H1 (cell line): ENCODE results near the gene TRAK1. TPM values are rescaled to one million over a fixed set of nuclear protein-coding genes. Genes with fewer than 3 reads are reported as not detected.

ENCODE experiments used
- CTCF ChIA-PET: fragments of 300-600 bp; sonication (Branson Sonifier 250); formaldehyde crosslinking; loops from one replicate; lab custom pipeline; 2021; ENCODE audit not compliant: partially characterized antibody; lab: Charles Lee
- POLR2A ChIA-PET: fragments of 300-600 bp; sonication (Branson Sonifier 250); formaldehyde crosslinking; loops from one replicate; lab custom pipeline; 2021; ENCODE audit warnings: inconsistent platforms; ENCODE audit not compliant: partially characterized antibody; lab: Charles Lee
- DNase-seq, 2 experiments: peaks; one replicate each; pipeline versions ENCODE4 v3.0.0 to v3.0.0-alpha.2; 2010 to 2022; ENCODE audit warnings: low spot score in 2 of 2, low read depth in 1 of 2, mixed read lengths in 1 of 2
- FAIRE-seq: peaks from 2 replicates; lab custom pipeline; 2011; peaks lifted over from hg19 to GRCh38; lab: Jason Lieb, UNC
- H2AFZ ChIP-seq: 2 replicates; pipeline ENCODE4 v1.8.1; 2012; ENCODE audit warnings: low read length, inconsistent platforms
- H2AK5ac ChIP-seq: 2 replicates; pipeline ENCODE4 v1.6.1; 2013; ENCODE audit warnings: low read depth, low read length
- H2BK120ac ChIP-seq: replicated peaks from 2 replicates; pipeline ENCODE3; 2013; ENCODE audit warnings: low read depth, low read length, inconsistent platforms
- H2BK12ac ChIP-seq: 2 replicates; pipeline ENCODE4 v1.6.1; 2013; ENCODE audit warnings: low read depth, low read length
- H2BK15ac ChIP-seq: 2 replicates; pipeline ENCODE4 v1.6.1; 2013; ENCODE audit warnings: low read length
- H2BK20ac ChIP-seq: 2 replicates; pipeline ENCODE4 v1.6.1; 2013; ENCODE audit warnings: low read length
- H2BK5ac ChIP-seq: 2 replicates; pipeline ENCODE4 v1.6.1; 2013; ENCODE audit warnings: low read depth, low read length
- H3K14ac ChIP-seq: 2 replicates; pipeline ENCODE4 v1.6.1; 2013; ENCODE audit warnings: inconsistent platforms; ENCODE audit not compliant: insufficient read length
- H3K18ac ChIP-seq: 2 replicates; pipeline ENCODE4 v1.6.1; 2013; ENCODE audit warnings: low read length; ENCODE audit errors: extremely low read depth
- H3K23ac ChIP-seq: 2 replicates; pipeline ENCODE4 v1.6.1; 2013; ENCODE audit warnings: inconsistent platforms; ENCODE audit not compliant: insufficient read length
- H3K23me2 ChIP-seq: 2 replicates; pipeline ENCODE4 v1.6.1; 2013; ENCODE audit warnings: low read depth, low read length
- H3K27ac ChIP-seq: 2 replicates; pipeline ENCODE4 v1.6.1; 2011; ENCODE audit warnings: low read depth, low read length, inconsistent platforms
- H3K27me3 ChIP-seq, 4 experiments: replicated peaks in 1 of 4; 1 replicate in 1 of 4; 2 replicates in 3 of 4; pipeline versions ENCODE4 v1.6.1 to v1.8.1; 2011 to 2013; ENCODE audit warnings: low read length in 3 of 4, mild to moderate bottlenecking in 3 of 4, inconsistent platforms in 2 of 4, mixed read lengths in 2 of 4, moderate library complexity in 1 of 4; ENCODE audit not compliant: control insufficient read depth in 3 of 4, insufficient read depth in 3 of 4; ENCODE audit errors: extremely low read depth in 1 of 4
- H3K36me3 ChIP-seq, 4 experiments: 2 replicates each; pipeline versions ENCODE4 v1.6.1 to v1.8.1; 2011 to 2013; ENCODE audit warnings: mild to moderate bottlenecking in 4 of 4, low read length in 3 of 4, moderate library complexity in 2 of 4, control low read depth in 1 of 4, inconsistent platforms in 1 of 4; ENCODE audit not compliant: insufficient read depth in 4 of 4, control insufficient read depth in 2 of 4
- H3K4ac ChIP-seq: replicated peaks from 2 replicates; pipeline ENCODE3; 2013; ENCODE audit warnings: low read length, low read depth, mixed read lengths, inconsistent platforms; ENCODE audit not compliant: insufficient read length
- H3K4me1 ChIP-seq, 4 experiments: replicated peaks in 1 of 4; 1 replicate in 1 of 4; 2 replicates in 3 of 4; pipeline versions ENCODE4 v1.6.1 to v1.8.1; 2011 to 2013; ENCODE audit warnings: low read length in 3 of 4, inconsistent platforms in 2 of 4, mixed read lengths in 1 of 4; ENCODE audit not compliant: insufficient read depth in 4 of 4, control insufficient read depth in 3 of 4
- H3K4me2 ChIP-seq, 2 experiments: 2 replicates each; pipeline versions ENCODE4 v1.6.1 to v1.8.1; 2011 to 2013; ENCODE audit warnings: low read depth in 2 of 2, low read length in 2 of 2, control low read depth in 1 of 2, inconsistent platforms in 1 of 2, mild to moderate bottlenecking in 1 of 2; ENCODE audit not compliant: insufficient read depth in 1 of 2
- H3K4me3 ChIP-seq, 4 experiments: fragments of 200-600, 300-600 bp in 1 of 4; sonication (generic), shearing (Covaris generic), sonication (Bioruptor Twin) in 1 of 4; 2 replicates each; pipeline versions ENCODE4 v1.5.1 to v1.8.1; 2011 to 2016; ENCODE audit warnings: low read length in 4 of 4, low read depth in 3 of 4, control low read depth in 2 of 4, inconsistent platforms in 2 of 4, mild to moderate bottlenecking in 2 of 4, mixed read lengths in 1 of 4, moderate library complexity in 1 of 4; ENCODE audit not compliant: insufficient read depth in 2 of 4; ENCODE audit errors: extremely low read depth in 1 of 4
- H3K56ac ChIP-seq: replicated peaks from 2 replicates; pipeline ENCODE3; 2013; ENCODE audit warnings: low read depth, mild to moderate bottlenecking, mixed read lengths, low read length, inconsistent platforms; ENCODE audit not compliant: insufficient read length
- H3K79me1 ChIP-seq: 2 replicates; pipeline ENCODE4 v1.6.1; 2013; ENCODE audit warnings: low read depth, low read length, control low read depth
- H3K79me2 ChIP-seq, 2 experiments: 2 replicates each; pipeline versions ENCODE4 v1.6.1 to v1.8.1; 2012 to 2013; ENCODE audit warnings: low read length in 2 of 2, mild to moderate bottlenecking in 2 of 2, inconsistent platforms in 1 of 2; ENCODE audit not compliant: insufficient read depth in 2 of 2, control insufficient read depth in 1 of 2
- H3K9ac ChIP-seq, 4 experiments: replicated peaks in 1 of 4; 1 replicate in 1 of 4; 2 replicates in 3 of 4; pipeline versions ENCODE4 v1.6.1 to v1.8.1; 2011 to 2013; ENCODE audit warnings: low read depth in 3 of 4, low read length in 3 of 4, control low read depth in 2 of 4, mild to moderate bottlenecking in 2 of 4, moderate library complexity in 2 of 4, inconsistent platforms in 1 of 4; ENCODE audit errors: extremely low read depth in 1 of 4
- H3K9me3 ChIP-seq, 2 experiments: 2 replicates each; pipeline versions ENCODE4 v1.6.1 to v1.8.1; 2012 to 2013; ENCODE audit warnings: mild to moderate bottlenecking in 2 of 2, moderate library complexity in 2 of 2, control low read depth in 1 of 2, inconsistent platforms in 1 of 2, low read depth in 1 of 2, low read length in 1 of 2, mixed read lengths in 1 of 2; ENCODE audit not compliant: insufficient read depth in 2 of 2
- H4K20me1 ChIP-seq, 2 experiments: replicated peaks in 1 of 2; 2 replicates each; pipeline versions ENCODE3 to v1.8.1; 2011 to 2013; ENCODE audit warnings: inconsistent platforms in 2 of 2, low read length in 2 of 2, mild to moderate bottlenecking in 1 of 2; ENCODE audit not compliant: insufficient read depth in 2 of 2, control insufficient read depth in 1 of 2
- H4K5ac ChIP-seq: 2 replicates; pipeline ENCODE4 v1.6.1; 2013; ENCODE audit warnings: low read length, low read depth, mixed read lengths, inconsistent platforms; ENCODE audit not compliant: insufficient read length
- H4K8ac ChIP-seq: 2 replicates; pipeline ENCODE4 v1.8.0; 2013; ENCODE audit warnings: mild to moderate bottlenecking, moderate library complexity, low read length, inconsistent platforms; ENCODE audit not compliant: insufficient read depth; ENCODE audit errors: extremely low read depth
- H4K91ac ChIP-seq: replicated peaks from 2 replicates; pipeline ENCODE3; 2013; ENCODE audit warnings: low read length, mixed read lengths, inconsistent platforms; ENCODE audit not compliant: insufficient read length
- WGBS, 2 experiments: shearing (Covaris generic) in 1 of 2; methylation state at CpG; one replicate each; pipeline versions ENCODE4 v1.1.6 to v1.1.7; 2013 to 2015; ENCODE audit warnings: low lambda C conversion rate in 2 of 2, mixed read lengths in 2 of 2, inconsistent platforms in 1 of 2, low coverage in 1 of 2, missing lambda C conversion rate in 1 of 2; ENCODE audit not compliant: insufficient replicate concordance in 2 of 2, insufficient coverage in 1 of 2, insufficient read length in 1 of 2; ENCODE audit errors: extremely low coverage in 1 of 2, missing lambda C conversion rate in 1 of 2; 5-methylcytosine and 5-hydroxymethylcytosine counted together
- polyA plus RNA-seq, 7 experiments: library from polyadenylated mRNA; depleted of rRNA in 3 of 7; stranded (reverse) in 5 of 7; unstranded in 2 of 7; fragments of >200 nt in 5 of 7; fragments of 200-250 nt in 2 of 7; gene quantifications; 1 replicate in 5 of 7; 2 replicates in 1 of 7; 4 replicates in 1 of 7; pipeline versions ENCODE4 v1.2.1 to v1.2.3, GENCODE V29; 2011 to 2013; ENCODE audit warnings: missing spikeins in 2 of 7, mixed read lengths in 2 of 7
- total RNA-seq: library from RNA; stranded (reverse); fragmentation: NEBNext Ultra II Directional; extraction: Animal tissue kit (Norgen Biotek cat#: 25700); gene quantifications from 2 replicates; pipeline ENCODE4 v1.2.1, GENCODE V29; 2021

TRAK1 gene
- total and polyA plus RNA-seq, 2 of the 8 experiments (the other 6 are each of a cell fraction or from before 2014, with no cell fraction given), result 21.3 to 32.7 TPM

DNA sequence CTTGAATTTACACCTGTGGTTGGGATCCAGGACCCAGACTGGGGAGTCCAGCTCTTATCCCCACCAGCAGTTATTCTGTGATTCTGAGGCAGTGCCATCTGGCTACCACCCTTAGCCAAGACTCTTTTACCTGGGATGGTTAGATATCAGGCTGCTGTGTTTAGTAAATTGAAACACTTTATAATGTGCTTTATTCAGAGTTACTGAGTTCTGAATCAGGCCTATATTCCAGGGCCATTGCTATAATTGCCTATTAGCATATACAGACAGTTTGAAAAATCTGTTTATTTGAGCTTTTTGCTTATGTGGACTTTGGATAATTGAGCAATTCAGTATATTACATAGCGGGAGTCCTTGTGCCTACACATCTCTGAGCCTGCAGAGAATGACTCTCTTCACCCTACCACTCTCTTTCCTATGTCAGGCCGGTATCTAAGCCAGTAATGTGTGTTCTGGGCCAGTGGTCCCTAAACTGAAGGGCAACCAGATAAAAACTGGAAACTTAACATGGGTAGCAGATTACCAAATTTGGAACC is 45.4 kb upstream of the TRAK1 start:
- Histone ChIP-seq H2BK120ac (no peak overlapping the region), H3K4me1 (peaks cover 0 to 19% (median 7%) of the 10 kb centered on the region in 4 experiments; a peak in 4 of 7 replicates), H4K91ac (peak overlapping the region; percentile 36), H3K56ac (no peak overlapping the region), H3K4me2 (no peak overlapping the region), H3K27me3 (no peaks in the 10 kb centered on the region), H3K36me3 (no peaks in the 10 kb centered on the region), H3K27ac (no peak overlapping the region), H4K5ac (no peak overlapping the region), H2BK12ac (peak overlapping the region; percentile 30; the same call in 1 of the 2 replicates), H2BK20ac (no peak overlapping the region; the same call in 1 of the 2 replicates), H3K23me2 (peaks cover 2% of the 10 kb centered on the region; the same call in 1 of the 2 replicates), H3K4ac (no peak overlapping the region), H3K14ac (no peak overlapping the region), H3K9me3 (no peaks in the 10 kb centered on the region), H4K20me1 (no peaks in the 10 kb centered on the region), H3K79me1 (peaks cover 3% of the 10 kb centered on the region; the same call in 1 of the 2 replicates), H3K79me2 (peaks cover 0 to 73% of the 10 kb centered on the region in 2 experiments; a peak in 2 of 4 replicates), H2AFZ (no peak overlapping the region), H2BK5ac (no peak overlapping the region), H2AK5ac (peak overlapping the region; percentile 90), H2BK15ac (peak overlapping the region; percentile 99; the same call in 1 of the 2 replicates), H3K4me3 (no peak overlapping the region), H3K9ac (no peak overlapping the region), H3K18ac (peak overlapping the region; percentile 83; the same call in 1 of the 2 replicates), H4K8ac (no peak overlapping the region), H3K23ac (no peak overlapping the region)
- DNase-seq, result no peak
- ChIA-PET POLR2A (interaction anchor here (0.9 kb wide), 1 partner anchor 16 kb away, joined by 3 read pairs; no protein-coding TSS in a partner anchor), CTCF (interaction anchor here (1.3 to 2.1 kb wide), 4 partner anchors 10 to 53 kb away, joined by 4 to 8 read pairs (median 4); no protein-coding TSS in a partner anchor)
- WGBS, 2 experiments, result 96% methylated on average over 2 of the region's 2 CpGs; no CpG with 5 or more reads in 1 of the 2 experiments
- no peak for FAIRE-seq
